HFFc6 (cell line): ENCODE measurements around the gene GPR26. TPM values are rescaled to one million over a fixed set of nuclear protein-coding genes. Genes with fewer than 3 reads are reported as not detected.

Source experiments
- DNase-seq: peaks from one replicate; pipeline ENCODE4 v3.0.0-alpha.2; 2018
- H3K27ac Mint-ChIP-seq: 2 replicates; pipeline ENCODE4 v1.8.0; 2020; ENCODE audit warnings: mild to moderate bottlenecking, mixed read lengths
- H3K27me3 Mint-ChIP-seq: 2 replicates; pipeline ENCODE4 v1.8.0; 2021; ENCODE audit warnings: mild to moderate bottlenecking, moderate library complexity, mixed read lengths; ENCODE audit not compliant: insufficient read depth
- H3K36me3 Mint-ChIP-seq: 2 replicates; pipeline ENCODE4 v1.8.0; 2021; ENCODE audit warnings: low read depth, mixed read lengths
- H3K4me1 Mint-ChIP-seq: 2 replicates; pipeline ENCODE4 v1.8.0; 2020; ENCODE audit warnings: low read depth, mixed read lengths
- H3K4me3 Mint-ChIP-seq: 2 replicates; pipeline ENCODE4 v1.8.0; 2020; ENCODE audit warnings: mild to moderate bottlenecking, moderate library complexity, mixed read lengths
- H3K9me3 Mint-ChIP-seq: 2 replicates; pipeline ENCODE4 v1.8.0; 2020; ENCODE audit warnings: mild to moderate bottlenecking, mixed read lengths
- CTCF ChIP-seq: fragments of 200-600 bp; sonication (generic); IDR thresholded peaks from 2 replicates; pipeline ENCODE4 v1.5.0; 2021; ENCODE audit warnings: antibody characterized with exemption, mild to moderate bottlenecking
- total RNA-seq, 6 experiments: library from RNA; stranded (reverse); fragmentation: NEBNext Ultra II Directional; extraction: Animal tissue kit (Norgen Biotek cat#: 25700); gene quantifications; 2 replicates in 1 of 6; 3 replicates in 5 of 6; pipeline ENCODE4 v1.2.3, GENCODE V29; 2021

Gene GPR26
- total RNA-seq, 6 experiments from 2014 or later = not detected

- H3K4me1 Mint-ChIP-seq = peaks cover 67% of the 10 kb centered on the region; the same call in 1 of the 2 replicates
- TF ChIP-seq CTCF = no peak
- H3K9me3 Mint-ChIP-seq = no peaks in the 10 kb centered on the region; the same call in 1 of the 2 replicates
- H3K4me3 Mint-ChIP-seq = no peak overlapping the region; the same call in 1 of the 2 replicates
- H3K27me3 Mint-ChIP-seq = no peaks in the 10 kb centered on the region
- H3K36me3 Mint-ChIP-seq = no peaks in the 10 kb centered on the region; the same call in 1 of the 2 replicates
- H3K27ac Mint-ChIP-seq = peak overlapping the region; percentile 79; the same call in 1 of the 2 replicates
- DNase-seq = peak; percentile 95
Observed at GRCh38 chr10:123637326-123637880, 28.8 kb upstream of the GPR26 start.

GRCh38 chr10:123639131-123639530 is 27.0 kb upstream of the GPR26 start:
- Mint-ChIP-seq H3K27me3 (no peaks in the 10 kb centered on the region), H3K36me3 (no peaks in the 10 kb centered on the region; the same call in 1 of the 2 replicates)
- TF ChIP-seq CTCF = no peak

GRCh38 chr10:123640016-123640535 is 26.1 kb upstream of the GPR26 start:
- Mint-ChIP-seq H3K27ac (peak overlapping the region; percentile 16; the same call in 1 of the 2 replicates), H3K27me3 (peaks cover 4% of the 10 kb centered on the region; the same call in 1 of the 2 replicates), H3K9me3 (no peaks in the 10 kb centered on the region; the same call in 1 of the 2 replicates), H3K4me3 (peak overlapping the region; percentile 28; the same call in 1 of the 2 replicates), H3K36me3 (no peaks in the 10 kb centered on the region; the same call in 1 of the 2 replicates), H3K4me1 (peaks cover 59% of the 10 kb centered on the region; the same call in 1 of the 2 replicates)
- no peak for TF ChIP-seq CTCF
- DNase-seq = peak; percentile 48

More at GRCh38 chr10:123639131-123639530, 27.0 kb upstream of the GPR26 start:
- H3K4me3 Mint-ChIP-seq = no peak overlapping the region
- H3K4me1 Mint-ChIP-seq = peaks cover 60% of the 10 kb centered on the region; the same call in 1 of the 2 replicates
- no peak for DNase-seq
- no peak overlapping the region for H3K27ac Mint-ChIP-seq
- no peaks in the 10 kb centered on the region; the same call in 1 of the 2 replicates for H3K9me3 Mint-ChIP-seq

GRCh38 chr10:123642293-123642692 is 23.9 kb upstream of the GPR26 start:
- no peak for TF ChIP-seq CTCF
- no peak overlapping the region for H3K27ac Mint-ChIP-seq
- peaks cover 7% of the 10 kb centered on the region; the same call in 1 of the 2 replicates for H3K9me3 Mint-ChIP-seq
- H3K27me3 Mint-ChIP-seq = peaks cover 4% of the 10 kb centered on the region; the same call in 1 of the 2 replicates
- peak; percentile 38 for DNase-seq
- H3K36me3 Mint-ChIP-seq = no peaks in the 10 kb centered on the region
- H3K4me3 Mint-ChIP-seq = no peak overlapping the region
- peaks cover 36% of the 10 kb centered on the region; the same call in 1 of the 2 replicates for H3K4me1 Mint-ChIP-seq

GRCh38 chr10:123642697-123643096 is 23.5 kb upstream of the GPR26 start:
- H3K9me3 Mint-ChIP-seq = peaks cover 7% of the 10 kb centered on the region; the same call in 1 of the 2 replicates
- no peak for DNase-seq
- no peak overlapping the region for H3K4me3 Mint-ChIP-seq
- peaks cover 32% of the 10 kb centered on the region; the same call in 1 of the 2 replicates for H3K4me1 Mint-ChIP-seq
- no peak overlapping the region for H3K27ac Mint-ChIP-seq
- peak; percentile 22; the same call in 1 of the 2 replicates for TF ChIP-seq CTCF
- peaks cover 6% of the 10 kb centered on the region; the same call in 1 of the 2 replicates for H3K27me3 Mint-ChIP-seq
- no peaks in the 10 kb centered on the region for H3K36me3 Mint-ChIP-seq
